Karpas-422 (cell line): ENCODE results near the gene ATP8B1. TPM values are rescaled to one million over a fixed set of nuclear protein-coding genes. Genes with fewer than 3 reads are reported as not detected.

Source experiments
- DNase-seq: peaks from one replicate; pipeline ENCODE4 v3.0.0-alpha.2; 2015
- H2AFZ ChIP-seq: fragments of 200-600 bp; sonication (generic); 2 replicates; pipeline ENCODE4 v1.6.1; 2014; ENCODE audit warnings: antibody characterized with exemption, low read length, mixed read lengths
- H3K27ac ChIP-seq: fragments of 200-600 bp; sonication (generic); 2 replicates; pipeline ENCODE4 v1.5.1; 2014; ENCODE audit warnings: mild to moderate bottlenecking, low read length, moderate library complexity
- H3K27me3 ChIP-seq: fragments of 200-600 bp; sonication (generic); 2 replicates; pipeline ENCODE4 v1.6.1; 2014; ENCODE audit warnings: low read length, mixed read lengths
- H3K36me3 ChIP-seq: fragments of 200-600 bp; sonication (generic); 2 replicates; pipeline ENCODE4 v1.6.1; 2014; ENCODE audit warnings: low read length, mixed read lengths; ENCODE audit not compliant: insufficient read depth
- H3K4me1 ChIP-seq: fragments of 200-600 bp; sonication (generic); 2 replicates; pipeline ENCODE4 v1.6.1; 2014; ENCODE audit warnings: mild to moderate bottlenecking, low read length, mixed read lengths
- H3K4me2 ChIP-seq: fragments of 200-600 bp; sonication (generic); 2 replicates; pipeline ENCODE4 v1.6.1; 2014; ENCODE audit warnings: low read length, low read depth, mild to moderate bottlenecking; ENCODE audit not compliant: poor library complexity, severe bottlenecking
- H3K4me3 ChIP-seq: fragments of 200-600 bp; sonication (generic); 2 replicates; pipeline ENCODE4 v1.5.1; 2014; ENCODE audit warnings: mild to moderate bottlenecking, antibody characterized with exemption, low read length, mixed read lengths
- H3K79me2 ChIP-seq: fragments of 200-600 bp; sonication (generic); 2 replicates; pipeline ENCODE4 v1.6.1; 2014; ENCODE audit warnings: mild to moderate bottlenecking, low read length, mixed read lengths
- H3K9ac ChIP-seq: fragments of 200-600 bp; sonication (generic); 2 replicates; pipeline ENCODE4 v1.6.0; 2014; ENCODE audit warnings: low read length
- H3K9me2 ChIP-seq: fragments of 200-600 bp; sonication (generic), shearing (Covaris generic); replicated peaks from 2 replicates; pipeline ENCODE4 v1.6.0; 2014; ENCODE audit warnings: mild to moderate bottlenecking, low read length, moderate library complexity; ENCODE audit not compliant: insufficient read depth
- H3K9me3 ChIP-seq: fragments of 300-700, 200-600 bp; sonication (generic); 2 replicates; pipeline ENCODE4 v1.6.1; 2014; ENCODE audit warnings: low read length, mixed read lengths
- H4K20me1 ChIP-seq: fragments of 200-600 bp; sonication (generic); 2 replicates; pipeline ENCODE4 v1.6.1; 2014; ENCODE audit warnings: mild to moderate bottlenecking, antibody characterized with exemption, low read length, low read depth; ENCODE audit not compliant: insufficient read depth
- total RNA-seq: library from RNA; depleted of rRNA; stranded (reverse); fragments of >200 nt; shearing (Covaris generic); gene quantifications from 2 replicates; pipeline ENCODE4 v1.2.3, GENCODE V29; 2014; ENCODE audit warnings: low replicate concordance

ATP8B1 gene
- total RNA-seq, 1 experiment from 2014 or later: not detected

DNA sequence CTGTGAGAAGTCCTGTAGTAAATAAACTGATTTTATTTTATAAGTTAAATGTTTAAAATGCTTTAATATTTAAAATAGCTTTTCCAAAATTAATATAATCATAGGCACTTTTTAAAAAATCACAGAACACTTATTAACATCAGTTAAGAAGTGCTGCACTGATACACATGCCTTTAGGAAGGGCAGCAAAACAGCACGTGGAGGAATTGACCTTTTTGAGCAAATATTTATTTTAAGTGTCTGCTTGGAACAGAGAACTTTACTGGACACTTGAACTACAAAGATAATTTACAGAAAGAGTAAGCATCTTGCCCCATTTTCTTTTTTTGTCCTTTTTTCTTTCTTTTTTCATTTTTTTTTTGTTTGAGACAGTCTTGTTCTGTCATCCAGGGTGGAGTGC lies 93.8 kb downstream of the ATP8B1 start:
- DNase-seq: no peak
- no peak overlapping the region for H3K27ac ChIP-seq
- H4K20me1 ChIP-seq: peaks cover 17% of the 10 kb centered on the region; the same call in 1 of the 2 replicates
- no peak overlapping the region for H3K9ac ChIP-seq
- no peaks in the 10 kb centered on the region for H3K9me2 ChIP-seq
- no peaks in the 10 kb centered on the region for H3K4me1 ChIP-seq
- H3K27me3 ChIP-seq: no peaks in the 10 kb centered on the region
- no peak overlapping the region for H3K4me3 ChIP-seq
- no peaks in the 10 kb centered on the region for H3K79me2 ChIP-seq
- no peaks in the 10 kb centered on the region for H3K36me3 ChIP-seq
- H2AFZ ChIP-seq: no peak overlapping the region
- no peak overlapping the region for H3K4me2 ChIP-seq
- H3K9me3 ChIP-seq: no peaks in the 10 kb centered on the region

DNA sequence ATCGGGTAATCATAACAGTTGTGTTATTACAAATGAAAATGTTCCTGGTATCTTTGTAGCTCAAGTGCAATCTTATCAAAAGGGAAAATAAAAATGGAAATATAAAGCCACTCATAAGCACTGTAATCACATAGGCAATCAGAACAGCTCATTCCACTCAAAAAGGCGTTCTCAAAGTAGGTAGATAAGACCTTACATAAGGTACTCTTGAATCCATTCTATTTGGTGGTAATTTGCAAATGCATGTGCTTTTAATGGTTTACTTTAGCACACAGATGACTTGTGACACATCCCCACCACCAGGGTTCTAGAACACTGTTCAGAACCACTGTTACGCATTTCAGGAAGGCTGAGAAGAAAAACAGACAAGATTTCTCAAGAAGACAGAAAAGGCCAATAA lies 94.8 kb downstream of the ATP8B1 start:
- H3K9ac ChIP-seq: no peak overlapping the region
- no peak overlapping the region for H3K4me2 ChIP-seq
- no peaks in the 10 kb centered on the region for H3K9me2 ChIP-seq
- H3K4me3 ChIP-seq: no peak overlapping the region
- no peaks in the 10 kb centered on the region for H3K9me3 ChIP-seq
- H2AFZ ChIP-seq: no peak overlapping the region
- no peaks in the 10 kb centered on the region for H3K27me3 ChIP-seq
- H3K36me3 ChIP-seq: no peaks in the 10 kb centered on the region
- no peaks in the 10 kb centered on the region for H3K4me1 ChIP-seq
- peaks cover 18% of the 10 kb centered on the region; the same call in 1 of the 2 replicates for H4K20me1 ChIP-seq
- H3K27ac ChIP-seq: no peak overlapping the region
- DNase-seq: no peak
- no peaks in the 10 kb centered on the region for H3K79me2 ChIP-seq

DNA sequence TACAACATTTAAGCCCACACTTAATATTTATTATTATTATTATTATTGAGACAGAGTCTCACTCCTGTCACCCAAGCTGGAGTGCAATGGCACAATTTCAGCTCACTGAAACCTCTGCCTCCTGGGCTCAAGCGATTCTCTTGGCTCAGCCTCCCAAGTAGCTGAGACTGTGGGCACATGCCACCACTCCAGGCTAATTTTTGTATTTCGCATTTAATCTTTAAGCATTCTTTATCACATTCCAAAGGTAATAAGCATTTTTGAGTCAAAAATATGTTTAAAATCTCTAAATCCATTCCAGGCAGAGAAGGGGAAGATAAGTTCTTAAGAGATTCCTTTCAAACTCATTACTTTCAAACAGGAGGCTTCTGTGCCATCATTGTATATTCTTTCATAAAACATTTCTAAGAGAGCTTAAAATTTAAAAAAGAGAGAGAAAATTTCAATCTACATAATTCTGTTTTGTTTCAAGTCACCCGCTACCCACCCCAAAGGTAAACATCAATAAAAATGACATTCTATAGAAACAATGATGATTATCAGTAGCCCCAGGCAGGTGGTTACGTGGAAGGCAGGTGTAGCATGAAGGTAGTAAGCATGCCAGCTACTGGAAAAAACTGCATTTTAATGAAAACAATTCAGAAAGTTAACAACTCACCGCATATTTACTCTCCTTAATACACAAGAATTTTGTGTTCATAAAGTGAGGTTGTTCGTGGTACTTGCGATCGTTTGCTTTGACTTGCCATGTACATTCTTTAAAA lies 97.1 kb downstream of the ATP8B1 start:
- Histone ChIP-seq H3K4me1 (no peaks in the 10 kb centered on the region), H3K36me3 (no peaks in the 10 kb centered on the region), H4K20me1 (peaks cover 18% of the 10 kb centered on the region; the same call in 1 of the 2 replicates), H3K9ac (no peak overlapping the region), H3K79me2 (no peaks in the 10 kb centered on the region), H3K27me3 (no peaks in the 10 kb centered on the region), H3K27ac (no peak overlapping the region), H3K4me3 (no peak overlapping the region), H3K9me2 (no peaks in the 10 kb centered on the region), H3K4me2 (no peak overlapping the region), H3K9me3 (no peaks in the 10 kb centered on the region), H2AFZ (no peak overlapping the region)
- DNase-seq: no peak

DNA sequence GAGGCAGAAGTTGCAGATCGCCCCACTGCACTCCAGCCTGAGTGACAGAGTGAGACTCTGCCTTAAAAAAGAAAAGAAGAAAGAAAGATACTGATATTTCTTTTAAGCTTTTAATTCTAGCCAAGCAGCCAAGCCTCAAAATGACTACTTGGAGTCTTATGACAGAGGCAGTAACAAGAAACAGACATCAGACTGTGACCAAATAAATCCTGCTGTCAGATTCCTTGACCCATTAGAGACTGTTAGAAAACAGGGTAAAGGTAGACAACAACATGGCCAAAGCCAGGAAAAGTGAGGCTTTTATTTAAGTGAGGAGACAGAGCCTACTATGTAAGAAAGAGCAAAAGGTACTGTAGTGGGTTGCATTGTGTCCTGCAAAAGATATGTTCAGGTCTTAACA lies 98.1 kb downstream of the ATP8B1 start:
- Histone ChIP-seq H3K9me3 (no peaks in the 10 kb centered on the region), H3K79me2 (no peaks in the 10 kb centered on the region), H3K4me3 (no peak overlapping the region), H3K36me3 (no peaks in the 10 kb centered on the region), H2AFZ (no peak overlapping the region), H3K27me3 (no peaks in the 10 kb centered on the region), H3K27ac (no peak overlapping the region), H3K4me1 (no peaks in the 10 kb centered on the region), H4K20me1 (0 out of 2 replicates have a peak, but pooled peaks cover 18% of the 10 kb centered on the region), H3K9me2 (no peaks in the 10 kb centered on the region), H3K4me2 (no peak overlapping the region), H3K9ac (no peak overlapping the region)
- DNase-seq: no peak

DNA sequence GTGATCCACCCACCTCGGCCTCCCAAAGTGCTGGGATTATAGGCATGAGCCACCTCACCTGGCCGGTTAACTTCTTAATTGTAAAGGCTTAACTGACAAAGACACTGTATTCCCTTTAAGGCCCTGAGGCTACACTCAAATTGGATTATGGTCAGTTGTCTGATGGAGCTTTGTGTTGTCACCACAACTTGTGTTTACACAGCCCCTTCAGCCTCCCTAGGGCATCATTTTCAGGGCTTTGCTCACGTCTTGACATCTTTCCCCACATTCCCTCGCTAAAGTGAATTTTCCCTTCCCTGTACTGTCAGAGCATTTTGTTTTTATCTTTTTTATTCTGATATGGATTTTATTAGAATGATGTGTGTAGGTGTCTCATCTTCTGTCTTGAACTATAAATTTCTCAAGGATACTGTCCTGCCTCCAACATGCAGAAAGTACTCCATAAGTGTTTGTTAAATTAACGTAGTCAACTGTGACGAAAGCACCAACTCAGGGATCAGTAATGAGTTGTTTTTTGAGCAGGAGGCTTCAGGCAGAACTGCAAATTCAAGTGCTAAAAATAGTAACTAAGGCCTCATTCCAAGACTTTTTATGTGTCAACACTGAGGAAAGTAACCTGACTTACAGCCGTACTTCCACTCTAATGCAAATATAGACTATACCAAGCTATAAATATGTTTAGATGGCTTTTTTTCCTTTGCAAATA lies 104.4 kb downstream of the ATP8B1 start:
- H3K4me3 ChIP-seq: no peak overlapping the region
- no peak for DNase-seq
- no peak overlapping the region for H2AFZ ChIP-seq
- no peak overlapping the region for H3K4me2 ChIP-seq
- no peaks in the 10 kb centered on the region for H3K79me2 ChIP-seq
- H4K20me1 ChIP-seq: peaks cover 21% of the 10 kb centered on the region; the same call in 1 of the 2 replicates
- no peak overlapping the region for H3K27ac ChIP-seq
- no peaks in the 10 kb centered on the region for H3K9me3 ChIP-seq
- H3K36me3 ChIP-seq: no peaks in the 10 kb centered on the region
- H3K4me1 ChIP-seq: no peaks in the 10 kb centered on the region
- no peaks in the 10 kb centered on the region for H3K27me3 ChIP-seq
- H3K9ac ChIP-seq: no peak overlapping the region
- no peaks in the 10 kb centered on the region for H3K9me2 ChIP-seq

DNA sequence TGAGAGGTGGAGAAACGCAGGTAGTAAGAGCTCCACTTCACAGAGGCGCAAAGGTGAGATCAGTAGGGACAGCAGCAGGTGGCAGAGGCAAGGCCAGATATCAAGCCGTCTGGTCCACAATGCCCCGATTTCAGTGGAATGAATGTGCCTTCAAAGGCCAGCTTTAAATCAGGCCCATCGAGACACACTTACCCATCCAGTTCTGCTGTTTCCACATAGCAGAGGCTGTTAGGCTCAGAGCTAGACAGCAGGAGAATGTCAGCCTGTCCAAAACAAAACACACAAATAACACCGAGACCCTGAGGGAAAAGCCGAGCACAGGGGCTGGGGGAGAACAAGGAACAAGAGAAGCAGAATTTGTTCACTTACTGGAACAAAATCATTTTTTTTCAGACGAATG lies 105.7 kb downstream of the ATP8B1 start:
- peaks cover 25% of the 10 kb centered on the region; the same call in 1 of the 2 replicates for H4K20me1 ChIP-seq

DNA sequence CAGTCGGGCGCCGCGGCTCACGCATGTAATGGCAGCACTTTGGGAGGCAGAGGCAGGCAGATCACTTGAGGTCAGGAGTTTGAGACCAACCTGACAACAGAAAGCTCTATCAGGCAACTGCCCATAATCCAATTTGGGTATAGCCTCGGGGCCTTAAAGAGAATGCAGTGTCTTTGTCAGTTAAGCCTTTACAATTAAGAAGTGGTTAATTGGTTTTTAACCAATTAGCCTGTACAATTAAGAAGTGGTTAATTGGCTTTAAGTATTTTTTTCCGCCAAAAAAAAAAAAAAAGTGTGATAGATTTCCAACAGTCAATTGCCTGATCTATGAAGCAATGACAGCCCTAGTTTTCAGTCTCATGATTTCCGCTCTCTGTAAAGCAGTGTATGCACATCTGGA lies 106.8 kb downstream of the ATP8B1 start:
- no peak overlapping the region for H3K27ac ChIP-seq
- no peaks in the 10 kb centered on the region for H3K27me3 ChIP-seq
- no peaks in the 10 kb centered on the region for H3K9me2 ChIP-seq
- no peak overlapping the region for H2AFZ ChIP-seq
- no peak overlapping the region for H3K9ac ChIP-seq
- no peak overlapping the region for H3K4me3 ChIP-seq
- H3K36me3 ChIP-seq: no peaks in the 10 kb centered on the region
- H3K4me2 ChIP-seq: no peak overlapping the region
- no peaks in the 10 kb centered on the region for H3K79me2 ChIP-seq
- no peak for DNase-seq
- H3K9me3 ChIP-seq: no peaks in the 10 kb centered on the region
- H4K20me1 ChIP-seq: peaks cover 33% of the 10 kb centered on the region; the same call in 1 of the 2 replicates
- no peaks in the 10 kb centered on the region for H3K4me1 ChIP-seq

More for the DNA sequence above, 105.7 kb downstream of the ATP8B1 start:
- Histone ChIP-seq H3K4me3 (no peak overlapping the region), H3K4me2 (no peak overlapping the region), H3K27me3 (no peaks in the 10 kb centered on the region), H3K79me2 (no peaks in the 10 kb centered on the region), H3K27ac (no peak overlapping the region), H3K9me2 (no peaks in the 10 kb centered on the region), H3K36me3 (no peaks in the 10 kb centered on the region), H2AFZ (no peak overlapping the region), H3K9ac (no peak overlapping the region), H3K9me3 (no peaks in the 10 kb centered on the region), H3K4me1 (no peaks in the 10 kb centered on the region)
- DNase-seq: no peak

DNA sequence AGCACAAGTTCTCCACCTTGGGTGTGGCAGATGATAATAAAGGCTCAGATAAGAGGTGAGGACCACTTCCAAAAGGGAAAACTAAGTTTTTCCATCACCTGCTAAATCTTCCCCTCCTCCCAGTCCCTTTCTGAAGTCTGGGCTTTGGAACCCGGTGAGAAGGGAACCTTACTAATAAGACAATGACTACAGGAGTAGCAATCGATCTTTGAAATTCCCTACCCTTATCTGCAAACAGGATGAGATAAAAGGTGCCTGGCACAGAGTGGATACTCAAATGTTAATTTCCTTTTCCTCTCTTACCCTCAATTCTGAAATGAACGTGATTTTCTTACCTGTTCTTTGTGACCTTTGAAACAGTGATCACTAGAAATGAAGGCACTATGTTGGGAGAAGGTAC lies 111.8 kb downstream of the ATP8B1 start:
- Histone ChIP-seq H3K27ac (no peak overlapping the region), H3K27me3 (no peaks in the 10 kb centered on the region), H3K4me3 (no peak overlapping the region), H3K4me1 (no peaks in the 10 kb centered on the region), H3K79me2 (no peaks in the 10 kb centered on the region), H4K20me1 (peaks cover 32% of the 10 kb centered on the region; the same call in 1 of the 2 replicates), H3K9me2 (no peaks in the 10 kb centered on the region), H3K9me3 (no peaks in the 10 kb centered on the region), H3K9ac (no peak overlapping the region), H3K4me2 (no peak overlapping the region), H3K36me3 (no peaks in the 10 kb centered on the region), H2AFZ (no peak overlapping the region)
- DNase-seq: no peak
